HepG2 (cell line): ENCODE data around the gene COASY. TPM values are rescaled to one million over a fixed set of nuclear protein-coding genes. Genes with fewer than 3 reads are reported as not detected.

Experiments used
- ARNTL ChIP-seq: sonication (generic); formaldehyde crosslinking; IDR thresholded peaks from 2 replicates; pipeline ENCODE4 v1.4.0; 2020; ENCODE audit warnings: mild to moderate bottlenecking, missing genetic modification reagents
- FOXA3 ChIP-seq: IDR thresholded peaks from 2 replicates; pipeline ENCODE4 v1.6.1; 2016; ENCODE audit warnings: missing genetic modification reagents, missing compliant biosample characterization
- NR2F6 ChIP-seq, 2 experiments: IDR thresholded peaks; 2 replicates each; pipeline ENCODE4 v1.6.1; 2016; ENCODE audit warnings: antibody characterized with exemption in 1 of 2, mild to moderate bottlenecking in 1 of 2
- POLR2A ChIP-seq, 2 experiments: IDR thresholded peaks; 2 replicates each; pipeline ENCODE4 v1.6.1; 2011; ENCODE audit warnings: low read depth in 2 of 2, low read length in 2 of 2, mild to moderate bottlenecking in 1 of 2, moderate library complexity in 1 of 2; ENCODE audit not compliant: insufficient read depth in 1 of 2
- PRPF4 ChIP-seq: fragments of 200-400 bp; formaldehyde crosslinking; IDR thresholded peaks from 2 replicates; pipeline ENCODE4 v1.6.1; 2016; ENCODE audit warnings: low read length, low read depth; ENCODE audit not compliant: poor library complexity, severe bottlenecking
- SUZ12 ChIP-seq: fragments of 150-350 bp; IDR thresholded peaks from 2 replicates; pipeline ENCODE4 v1.6.1; 2014; ENCODE audit warnings: low read depth, low read length
- U2AF1 ChIP-seq: fragments of 200-400 bp; formaldehyde crosslinking; optimal IDR thresholded peaks from 2 replicates; pipeline ENCODE3; 2017; ENCODE audit warnings: mild to moderate bottlenecking, low read depth, low read length
- ZBTB20 ChIP-seq: sonication (generic); formaldehyde crosslinking; IDR thresholded peaks from 2 replicates; pipeline ENCODE4 v1.8.1; 2023; ENCODE audit warnings: missing genetic modification reagents, low read depth, mild to moderate bottlenecking, borderline replicate concordance
- ZKSCAN5 ChIP-seq: sonication (generic); formaldehyde crosslinking; IDR thresholded peaks from 2 replicates; pipeline ENCODE4 v1.5.1; 2020; ENCODE audit warnings: mild to moderate bottlenecking, missing genetic modification reagents
- ZNF296 ChIP-seq: sonication (generic); formaldehyde crosslinking; conservative IDR thresholded peaks from 2 replicates; pipeline ENCODE4 v1.5.0; 2020; ENCODE audit warnings: mild to moderate bottlenecking, missing genetic modification reagents
- ZNF3 ChIP-seq: IDR thresholded peaks from 2 replicates; pipeline ENCODE4 v1.7.0; 2017; ENCODE audit warnings: inconsistent platforms
- ZNF343 ChIP-seq: sonication (generic); formaldehyde crosslinking; IDR thresholded peaks from 2 replicates; pipeline ENCODE4 v1.4.0; 2020; ENCODE audit warnings: mild to moderate bottlenecking, missing genetic modification reagents
- ZNF577 ChIP-seq: sonication (generic); formaldehyde crosslinking; IDR thresholded peaks from 2 replicates; pipeline ENCODE4 v1.4.0; 2020; ENCODE audit warnings: mild to moderate bottlenecking, low read depth, missing genetic modification reagents, borderline replicate concordance
- polyA plus RNA-seq, 8 experiments: library from polyadenylated mRNA; depleted of rRNA in 3 of 8; stranded (reverse) in 7 of 8; unstranded in 1 of 8; fragments of >200 nt; fragmentation: Illumina TruSeq in 4 of 8; extraction: Trizol in 4 of 8; gene quantifications; 2 replicates each; pipeline versions ENCODE4 v1.2.1 to v1.2.3, GENCODE V29; 2011 to 2016; ENCODE audit warnings: low read depth in 4 of 8, missing spikeins in 1 of 8, mixed read lengths in 1 of 8; ENCODE audit not compliant: insufficient read depth in 1 of 8
- total RNA-seq, 5 experiments: library from RNA; depleted of rRNA; stranded (reverse); fragments of >200 nt; fragmentation: Illumina TruSeq; extraction: Trizol; gene quantifications; 2 replicates each; pipeline ENCODE4 v1.2.3, GENCODE V29; 2016; ENCODE audit warnings: low read depth in 1 of 5
- TF ChIP-seq, protein P1 (sequence below): sonication (generic); formaldehyde crosslinking; IDR thresholded peaks from 2 replicates; pipeline ENCODE4 v1.8.1; 2023; ENCODE audit warnings: mild to moderate bottlenecking, inconsistent platforms, moderate library complexity, missing genetic modification reagents, borderline replicate concordance
- TF ChIP-seq, protein P2 (sequence below): sonication (generic); formaldehyde crosslinking; conservative IDR thresholded peaks from 2 replicates; pipeline ENCODE4 v1.4.0; 2020; ENCODE audit warnings: missing genetic modification reagents
- TF ChIP-seq, protein P3 (sequence below): IDR thresholded peaks from 2 replicates; pipeline ENCODE4 v1.6.1; 2012; ENCODE audit warnings: low read length, improper control_type of control experiment
- TF ChIP-seq, protein P4 (sequence below): sonication (generic); formaldehyde crosslinking; IDR thresholded peaks from 2 replicates; pipeline ENCODE4; 2020; ENCODE audit warnings: missing genetic modification reagents, mild to moderate bottlenecking, borderline replicate concordance
- TF ChIP-seq, protein P5 (sequence below): sonication (generic); formaldehyde crosslinking; IDR thresholded peaks from 2 replicates; pipeline ENCODE4 v1.5.1; 2020; ENCODE audit warnings: missing genetic modification reagents, mild to moderate bottlenecking, borderline replicate concordance

COASY gene
- total and polyA plus RNA-seq, 2 of the 13 experiments (the other 11 are each of a cell fraction or from before 2014, with no cell fraction given) = 90.7 to 125 TPM

DNA sequence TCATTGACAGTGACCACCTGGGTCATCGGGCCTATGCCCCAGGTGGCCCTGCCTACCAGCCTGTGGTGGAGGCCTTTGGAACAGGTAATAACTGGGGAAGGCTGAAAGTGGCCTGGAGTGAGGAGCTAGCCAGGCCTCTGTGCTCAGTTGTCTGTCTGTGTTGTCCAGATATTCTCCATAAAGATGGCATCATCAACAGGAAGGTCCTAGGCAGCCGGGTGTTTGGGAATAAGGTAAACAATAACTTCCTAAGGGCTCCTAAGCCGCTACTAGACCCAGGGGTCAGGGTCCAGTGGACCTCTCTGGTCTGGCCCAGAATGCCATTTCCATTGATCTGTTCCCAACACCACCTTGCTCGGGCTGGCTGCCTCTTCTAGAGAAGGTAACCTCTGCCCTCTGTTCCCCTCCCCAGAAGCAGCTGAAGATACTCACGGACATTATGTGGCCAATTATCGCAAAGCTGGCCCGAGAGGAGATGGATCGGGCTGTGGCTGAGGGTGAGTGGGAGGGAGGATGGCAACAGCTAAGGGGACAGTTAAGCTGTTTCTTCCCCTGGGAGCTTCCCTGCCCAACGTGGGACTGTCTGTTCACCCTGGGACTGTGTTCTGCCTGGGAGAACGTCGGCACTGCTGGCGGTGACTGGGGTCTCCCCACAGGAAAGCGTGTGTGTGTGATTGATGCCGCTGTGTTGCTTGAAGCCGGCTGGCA is 3.0 kb downstream of the COASY start (continued):
- no peak for TF ChIP-seq SUZ12
- TF ChIP-seq ZNF343 (CRISPR knock-in tag) = no peak
- no peak for TF ChIP-seq ZNF296
- TF ChIP-seq ZNF577 (CRISPR knock-in tag) = no peak
- TF ChIP-seq ZBTB20 (CRISPR knock-in tag) = no peak
- TF ChIP-seq, protein P1, sequence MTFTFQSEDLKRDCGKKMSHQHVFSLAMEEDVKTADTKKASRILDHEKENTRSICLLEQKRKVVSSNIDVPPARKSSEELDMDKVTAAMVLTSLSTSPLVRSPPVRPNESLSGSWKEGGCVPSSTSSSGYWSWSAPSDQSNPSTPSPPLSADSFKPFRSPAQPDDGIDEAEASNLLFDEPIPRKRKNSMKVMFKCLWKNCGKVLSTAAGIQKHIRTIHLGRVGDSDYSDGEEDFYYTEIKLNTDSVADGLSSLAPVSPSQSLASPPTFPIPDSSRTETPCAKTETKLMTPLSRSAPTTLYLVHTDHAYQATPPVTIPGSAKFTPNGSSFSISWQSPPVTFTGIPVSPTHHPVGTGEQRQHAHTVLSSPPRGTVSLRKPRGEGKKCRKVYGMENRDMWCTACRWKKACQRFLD (CRISPR knock-in tag) = no peak
- TF ChIP-seq, protein P2, sequence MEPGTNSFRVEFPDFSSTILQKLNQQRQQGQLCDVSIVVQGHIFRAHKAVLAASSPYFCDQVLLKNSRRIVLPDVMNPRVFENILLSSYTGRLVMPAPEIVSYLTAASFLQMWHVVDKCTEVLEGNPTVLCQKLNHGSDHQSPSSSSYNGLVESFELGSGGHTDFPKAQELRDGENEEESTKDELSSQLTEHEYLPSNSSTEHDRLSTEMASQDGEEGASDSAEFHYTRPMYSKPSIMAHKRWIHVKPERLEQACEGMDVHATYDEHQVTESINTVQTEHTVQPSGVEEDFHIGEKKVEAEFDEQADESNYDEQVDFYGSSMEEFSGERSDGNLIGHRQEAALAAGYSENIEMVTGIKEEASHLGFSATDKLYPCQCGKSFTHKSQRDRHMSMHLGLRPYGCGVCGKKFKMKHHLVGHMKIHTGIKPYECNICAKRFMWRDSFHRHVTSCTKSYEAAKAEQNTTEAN (CRISPR knock-in tag) = no peak
- no peak for TF ChIP-seq ZNF3 (CRISPR knock-in tag)
- TF ChIP-seq PRPF4 = peak; percentile 57
- peak; percentile 91 for TF ChIP-seq NR2F6 (IDR thresholded peaks at IDR 0.05)
- TF ChIP-seq NR2F6 (CRISPR knock-in tag; IDR thresholded peaks at IDR 0.05) = peak; percentile 94
- no peak for TF ChIP-seq U2AF1
- TF ChIP-seq, protein P3, sequence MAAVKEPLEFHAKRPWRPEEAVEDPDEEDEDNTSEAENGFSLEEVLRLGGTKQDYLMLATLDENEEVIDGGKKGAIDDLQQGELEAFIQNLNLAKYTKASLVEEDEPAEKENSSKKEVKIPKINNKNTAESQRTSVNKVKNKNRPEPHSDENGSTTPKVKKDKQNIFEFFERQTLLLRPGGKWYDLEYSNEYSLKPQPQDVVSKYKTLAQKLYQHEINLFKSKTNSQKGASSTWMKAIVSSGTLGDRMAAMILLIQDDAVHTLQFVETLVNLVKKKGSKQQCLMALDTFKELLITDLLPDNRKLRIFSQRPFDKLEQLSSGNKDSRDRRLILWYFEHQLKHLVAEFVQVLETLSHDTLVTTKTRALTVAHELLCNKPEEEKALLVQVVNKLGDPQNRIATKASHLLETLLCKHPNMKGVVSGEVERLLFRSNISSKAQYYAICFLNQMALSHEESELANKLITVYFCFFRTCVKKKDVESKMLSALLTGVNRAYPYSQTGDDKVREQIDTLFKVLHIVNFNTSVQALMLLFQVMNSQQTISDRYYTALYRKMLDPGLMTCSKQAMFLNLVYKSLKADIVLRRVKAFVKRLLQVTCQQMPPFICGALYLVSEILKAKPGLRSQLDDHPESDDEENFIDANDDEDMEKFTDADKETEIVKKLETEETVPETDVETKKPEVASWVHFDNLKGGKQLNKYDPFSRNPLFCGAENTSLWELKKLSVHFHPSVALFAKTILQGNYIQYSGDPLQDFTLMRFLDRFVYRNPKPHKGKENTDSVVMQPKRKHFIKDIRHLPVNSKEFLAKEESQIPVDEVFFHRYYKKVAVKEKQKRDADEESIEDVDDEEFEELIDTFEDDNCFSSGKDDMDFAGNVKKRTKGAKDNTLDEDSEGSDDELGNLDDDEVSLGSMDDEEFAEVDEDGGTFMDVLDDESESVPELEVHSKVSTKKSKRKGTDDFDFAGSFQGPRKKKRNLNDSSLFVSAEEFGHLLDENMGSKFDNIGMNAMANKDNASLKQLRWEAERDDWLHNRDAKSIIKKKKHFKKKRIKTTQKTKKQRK = no peak
- TF ChIP-seq ARNTL = no peak
- TF ChIP-seq, protein P4, sequence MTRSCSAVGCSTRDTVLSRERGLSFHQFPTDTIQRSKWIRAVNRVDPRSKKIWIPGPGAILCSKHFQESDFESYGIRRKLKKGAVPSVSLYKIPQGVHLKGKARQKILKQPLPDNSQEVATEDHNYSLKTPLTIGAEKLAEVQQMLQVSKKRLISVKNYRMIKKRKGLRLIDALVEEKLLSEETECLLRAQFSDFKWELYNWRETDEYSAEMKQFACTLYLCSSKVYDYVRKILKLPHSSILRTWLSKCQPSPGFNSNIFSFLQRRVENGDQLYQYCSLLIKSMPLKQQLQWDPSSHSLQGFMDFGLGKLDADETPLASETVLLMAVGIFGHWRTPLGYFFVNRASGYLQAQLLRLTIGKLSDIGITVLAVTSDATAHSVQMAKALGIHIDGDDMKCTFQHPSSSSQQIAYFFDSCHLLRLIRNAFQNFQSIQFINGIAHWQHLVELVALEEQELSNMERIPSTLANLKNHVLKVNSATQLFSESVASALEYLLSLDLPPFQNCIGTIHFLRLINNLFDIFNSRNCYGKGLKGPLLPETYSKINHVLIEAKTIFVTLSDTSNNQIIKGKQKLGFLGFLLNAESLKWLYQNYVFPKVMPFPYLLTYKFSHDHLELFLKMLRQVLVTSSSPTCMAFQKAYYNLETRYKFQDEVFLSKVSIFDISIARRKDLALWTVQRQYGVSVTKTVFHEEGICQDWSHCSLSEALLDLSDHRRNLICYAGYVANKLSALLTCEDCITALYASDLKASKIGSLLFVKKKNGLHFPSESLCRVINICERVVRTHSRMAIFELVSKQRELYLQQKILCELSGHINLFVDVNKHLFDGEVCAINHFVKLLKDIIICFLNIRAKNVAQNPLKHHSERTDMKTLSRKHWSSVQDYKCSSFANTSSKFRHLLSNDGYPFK = peak; percentile 30; the same call in 1 of the 2 replicates
- TF ChIP-seq FOXA3 (CRISPR knock-in tag) = peak; percentile 78
- TF ChIP-seq POLR2A (IDR thresholded peaks at IDR 0.05; ENCODE audit: insufficient read depth in 1 of 2, low read depth in 2 of 2, low read length in 2 of 2) = no peak; a peak in 1 of 4 replicates
- TF ChIP-seq, protein P5, sequence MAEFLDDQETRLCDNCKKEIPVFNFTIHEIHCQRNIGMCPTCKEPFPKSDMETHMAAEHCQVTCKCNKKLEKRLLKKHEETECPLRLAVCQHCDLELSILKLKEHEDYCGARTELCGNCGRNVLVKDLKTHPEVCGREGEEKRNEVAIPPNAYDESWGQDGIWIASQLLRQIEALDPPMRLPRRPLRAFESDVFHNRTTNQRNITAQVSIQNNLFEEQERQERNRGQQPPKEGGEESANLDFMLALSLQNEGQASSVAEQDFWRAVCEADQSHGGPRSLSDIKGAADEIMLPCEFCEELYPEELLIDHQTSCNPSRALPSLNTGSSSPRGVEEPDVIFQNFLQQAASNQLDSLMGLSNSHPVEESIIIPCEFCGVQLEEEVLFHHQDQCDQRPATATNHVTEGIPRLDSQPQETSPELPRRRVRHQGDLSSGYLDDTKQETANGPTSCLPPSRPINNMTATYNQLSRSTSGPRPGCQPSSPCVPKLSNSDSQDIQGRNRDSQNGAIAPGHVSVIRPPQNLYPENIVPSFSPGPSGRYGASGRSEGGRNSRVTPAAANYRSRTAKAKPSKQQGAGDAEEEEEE (CRISPR knock-in tag) = no peak
- TF ChIP-seq ZKSCAN5 (CRISPR knock-in tag) = no peak
